ENCODE data around the gene HS1BP3.

HS1BP3 gene

DNA sequence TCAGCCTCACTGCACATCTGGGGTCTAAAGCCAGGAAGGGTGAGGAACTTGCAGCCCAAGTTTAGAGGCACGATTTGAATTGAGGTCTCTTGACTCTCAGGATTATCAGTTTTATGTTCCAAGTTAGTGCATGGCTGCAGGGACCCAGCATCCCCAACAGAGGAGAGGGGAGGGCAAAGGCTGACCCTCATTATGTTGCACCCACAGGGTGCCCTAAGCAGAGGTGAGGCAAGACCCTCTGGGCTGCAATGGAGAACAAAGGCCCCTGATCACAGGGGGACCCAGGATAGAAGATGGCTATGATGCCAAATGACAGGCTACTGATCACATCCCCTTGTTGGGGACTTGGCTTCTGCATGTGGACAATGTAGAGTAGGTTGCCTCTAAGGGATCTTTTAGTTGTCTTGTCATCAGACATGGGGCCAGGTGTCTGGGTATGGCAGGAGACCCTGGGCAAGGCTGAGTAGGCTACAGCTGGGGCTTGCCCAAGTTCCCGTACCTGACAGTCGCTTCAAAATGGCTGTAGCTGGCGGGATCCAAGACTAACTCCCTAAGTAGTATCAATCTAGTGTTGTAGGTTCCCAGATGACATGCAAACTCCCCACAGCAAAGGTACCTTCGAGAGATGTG, 11.5 kb upstream of the HS1BP3 start:
- ChIA-PET CTCF (interaction anchor here (0.7 to 10.0 kb wide), 30 partner anchors 8 to 455 kb away, joined by 3 to 382 read pairs (median 8); partner anchors contain the start of gene HS1BP3), POLR2A (no interaction called here)
- TF ChIP-seq, protein P1, sequence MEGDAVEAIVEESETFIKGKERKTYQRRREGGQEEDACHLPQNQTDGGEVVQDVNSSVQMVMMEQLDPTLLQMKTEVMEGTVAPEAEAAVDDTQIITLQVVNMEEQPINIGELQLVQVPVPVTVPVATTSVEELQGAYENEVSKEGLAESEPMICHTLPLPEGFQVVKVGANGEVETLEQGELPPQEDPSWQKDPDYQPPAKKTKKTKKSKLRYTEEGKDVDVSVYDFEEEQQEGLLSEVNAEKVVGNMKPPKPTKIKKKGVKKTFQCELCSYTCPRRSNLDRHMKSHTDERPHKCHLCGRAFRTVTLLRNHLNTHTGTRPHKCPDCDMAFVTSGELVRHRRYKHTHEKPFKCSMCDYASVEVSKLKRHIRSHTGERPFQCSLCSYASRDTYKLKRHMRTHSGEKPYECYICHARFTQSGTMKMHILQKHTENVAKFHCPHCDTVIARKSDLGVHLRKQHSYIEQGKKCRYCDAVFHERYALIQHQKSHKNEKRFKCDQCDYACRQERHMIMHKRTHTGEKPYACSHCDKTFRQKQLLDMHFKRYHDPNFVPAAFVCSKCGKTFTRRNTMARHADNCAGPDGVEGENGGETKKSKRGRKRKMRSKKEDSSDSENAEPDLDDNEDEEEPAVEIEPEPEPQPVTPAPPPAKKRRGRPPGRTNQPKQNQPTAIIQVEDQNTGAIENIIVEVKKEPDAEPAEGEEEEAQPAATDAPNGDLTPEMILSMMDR (IDR thresholded peaks at IDR 0.05; ENCODE audit: insufficient read depth, low read length, missing control alignments): no peak
- DNase-seq (ENCODE audit: low read depth, low spot score): no peak
- no peak overlapping the region for H3K4me3 ChIP-seq (ENCODE audit: low read depth, low read length)

DNA sequence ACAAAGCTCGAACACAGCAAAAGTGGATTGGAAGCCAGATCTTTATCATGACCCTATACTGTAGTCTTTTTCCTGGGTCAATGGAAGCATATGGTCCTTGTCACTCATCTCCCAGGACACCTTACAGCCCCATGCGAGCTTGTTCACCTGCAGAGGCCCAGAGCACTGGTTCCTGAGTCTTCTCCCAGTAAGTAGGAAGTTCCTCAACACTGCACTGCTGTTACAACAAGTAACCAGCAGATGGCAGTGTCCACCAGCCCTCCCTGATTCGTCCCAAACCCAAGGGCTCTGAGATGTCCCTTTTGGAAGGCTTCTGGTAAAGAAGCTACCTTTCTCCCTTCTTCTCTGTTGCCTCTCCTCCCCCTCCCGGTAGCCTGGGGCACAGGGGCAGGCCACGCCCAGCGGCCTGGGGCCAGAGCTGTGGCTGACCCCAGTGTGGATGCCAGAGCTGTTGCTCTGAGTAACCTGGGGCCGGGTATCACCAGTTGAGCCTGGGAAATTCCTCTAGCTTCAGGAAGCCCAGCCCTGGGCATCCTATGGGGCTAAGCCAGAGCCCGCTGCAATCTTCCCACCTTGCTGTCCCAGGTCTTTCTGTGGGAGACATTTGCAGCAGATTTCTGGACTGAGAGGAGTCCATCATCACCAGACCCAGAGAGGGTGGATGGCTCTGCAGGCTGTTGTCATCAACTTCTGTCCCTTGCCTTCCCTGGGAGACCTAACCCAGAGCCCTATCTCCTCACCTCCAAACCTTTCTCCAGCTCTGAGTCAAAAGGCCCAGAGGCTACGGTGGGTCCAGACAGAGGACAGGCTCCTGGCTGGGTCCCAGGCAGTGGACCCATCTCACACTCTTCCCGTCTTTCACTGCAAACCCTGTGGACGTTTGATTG, 10.8 kb upstream of the HS1BP3 start:
- ChIA-PET CTCF (interaction anchor here (0.6 to 10.0 kb wide), 65 partner anchors 12 to 649 kb away, joined by 3 to 382 read pairs (median 4); partner anchors contain the start of genes HS1BP3 and LDAH), POLR2A (no interaction called here)
- peak; percentile 28 for DNase-seq (ENCODE audit: low read depth, low spot score)
- H3K4me3 ChIP-seq (ENCODE audit: low read depth, low read length): no peak overlapping the region
- TF ChIP-seq, protein P1 (IDR thresholded peaks at IDR 0.05; ENCODE audit: insufficient read depth, low read length, missing control alignments): peak; percentile 90

DNA sequence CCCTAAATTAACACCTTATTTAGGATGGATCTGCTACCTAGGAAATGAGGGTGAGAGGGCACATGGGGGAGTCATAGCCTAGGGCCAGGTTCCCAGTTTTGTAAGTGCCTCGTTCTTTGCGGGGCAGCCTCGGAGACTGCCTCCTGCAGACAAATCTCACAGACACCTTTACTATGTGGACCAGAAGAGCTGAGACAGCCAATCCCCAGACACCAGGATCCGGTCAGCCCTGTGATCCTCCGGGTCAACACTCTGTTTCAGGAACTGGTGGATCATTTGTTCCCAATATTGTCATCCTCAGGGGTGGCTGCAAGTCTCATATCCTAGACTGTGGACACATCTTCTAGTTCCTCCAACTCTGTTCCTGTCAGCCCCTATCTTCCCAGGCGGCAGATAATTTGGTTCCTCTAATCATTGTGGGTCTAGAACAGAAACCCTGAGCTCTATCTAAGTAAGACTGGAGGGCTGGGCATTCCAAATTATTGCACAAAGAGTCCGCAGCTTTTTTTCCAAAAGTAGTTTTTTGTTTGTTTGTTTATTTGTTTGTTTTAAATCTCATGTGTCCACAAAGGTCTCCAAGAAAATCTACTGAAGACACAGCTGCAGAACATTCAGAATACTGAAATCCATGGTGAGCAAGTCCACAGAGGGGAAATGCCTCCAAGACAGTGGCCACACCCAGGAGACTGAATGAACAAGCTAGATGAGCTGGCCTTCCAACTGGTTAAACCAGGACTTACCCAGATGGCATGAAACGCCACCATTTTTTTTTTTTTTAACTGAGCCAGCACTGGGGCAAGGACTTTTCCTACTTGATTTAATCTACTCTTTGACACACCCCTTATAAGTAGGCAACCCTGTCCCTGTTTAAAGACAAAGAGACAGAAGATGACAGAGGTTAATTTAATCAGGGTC, 9.9 kb upstream of the HS1BP3 start:
- DNase-seq (ENCODE audit: low read depth, low spot score): no peak
- ChIA-PET POLR2A (no interaction called here), CTCF (interaction anchor here (0.8 to 10.0 kb wide), 57 partner anchors 11 to 650 kb away, joined by 3 to 382 read pairs (median 4); partner anchors contain the start of genes HS1BP3 and LDAH)
- no peak overlapping the region for H3K4me3 ChIP-seq (ENCODE audit: low read depth, low read length)
- TF ChIP-seq, protein P1 (IDR thresholded peaks at IDR 0.05; ENCODE audit: insufficient read depth, low read length, missing control alignments): no peak

DNA sequence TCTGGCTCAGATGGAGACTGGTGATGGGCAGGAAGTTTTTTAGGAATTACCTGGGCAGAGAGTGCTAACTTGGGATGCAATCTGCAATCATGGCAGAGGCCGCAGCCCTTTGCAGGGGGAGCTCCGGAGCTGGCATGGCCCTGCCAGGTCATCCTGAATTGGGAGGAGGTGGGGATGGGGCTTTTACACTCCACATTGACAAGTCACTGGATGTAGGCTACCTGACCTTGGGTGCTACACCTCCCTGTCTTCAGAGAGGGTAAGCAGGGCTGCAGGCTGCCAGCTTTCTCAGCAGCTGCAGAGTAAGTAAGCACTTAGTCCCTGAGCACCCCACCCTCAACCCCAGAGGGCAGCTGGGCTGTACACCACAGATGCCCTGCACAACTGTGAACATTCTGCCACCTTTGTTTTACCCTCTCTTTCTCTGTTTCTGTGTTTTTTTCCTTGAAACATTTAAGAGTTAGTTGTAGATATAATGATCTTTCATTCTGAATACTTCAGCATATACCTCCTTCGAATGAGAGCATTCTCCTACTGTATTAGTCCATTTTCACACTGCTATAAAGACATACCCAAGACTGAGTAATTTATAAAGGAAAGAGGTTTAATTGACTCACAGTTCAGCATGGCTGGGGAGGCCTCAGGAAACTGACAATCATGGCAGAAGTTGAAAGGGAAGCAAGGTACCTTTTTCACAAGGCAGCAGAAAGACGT, 6.8 kb upstream of the HS1BP3 start:
- TF ChIP-seq, protein P1 (IDR thresholded peaks at IDR 0.05; ENCODE audit: insufficient read depth, low read length, missing control alignments): no peak
- ChIA-PET CTCF (interaction anchor here (1.7 to 4.5 kb wide), 3 partner anchors 8 to 305 kb away, joined by 6 to 24 read pairs (median 19); no protein-coding TSS in a partner anchor), POLR2A (no interaction called here)
- no peak overlapping the region for H3K4me3 ChIP-seq (ENCODE audit: low read depth, low read length)
- DNase-seq (ENCODE audit: low read depth, low spot score): no peak

DNA sequence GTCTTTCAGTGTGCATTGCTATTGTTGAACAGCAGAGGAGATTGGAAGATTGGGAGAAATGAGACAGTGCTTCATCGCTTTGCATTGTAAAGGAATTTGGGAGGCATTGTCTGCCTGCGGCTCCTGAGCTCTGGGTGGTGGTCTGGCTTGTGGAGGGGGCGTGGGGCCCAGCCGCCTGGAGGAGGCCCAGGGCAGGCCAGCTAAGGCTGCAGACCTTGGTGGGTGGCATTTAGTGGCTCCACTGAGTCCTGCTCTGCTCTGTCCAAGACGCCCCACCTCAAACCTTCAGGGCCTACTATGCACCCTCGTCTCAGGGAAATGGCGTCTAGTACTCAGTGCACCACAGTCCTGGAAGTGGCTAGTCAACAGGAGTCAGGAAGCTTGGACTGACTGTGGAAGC, 5.7 kb upstream of the HS1BP3 start:
- H3K4me3 ChIP-seq (ENCODE audit: low read depth, low read length): no peak overlapping the region
- POLR2A ChIA-PET: no interaction called here
- CTCF ChIA-PET: interaction anchor here (1.7 to 4.5 kb wide), 3 partner anchors 9 to 306 kb away, joined by 6 to 24 read pairs (median 19); no protein-coding TSS in a partner anchor
- TF ChIP-seq, protein P1 (IDR thresholded peaks at IDR 0.05; ENCODE audit: insufficient read depth, low read length, missing control alignments): no peak
- no peak for DNase-seq (ENCODE audit: low read depth, low spot score)
